GM18517 (cell line): Measurements from ENCODE around the gene SLC39A11.
"Not testable (repeated sequence)": the region's sequence is repeated elsewhere in the genome, so short reads cannot be mapped to it uniquely, and the experiment has no call there.

ENCODE experiments used
- ATAC-seq: cut with Tn5 transposase; IDR thresholded peaks from one replicate; pipeline ENCODE4 v1.9.1; 2021; ENCODE audit warnings: mild to moderate bottlenecking, moderate library complexity; ENCODE audit not compliant: unreplicated experiment

SLC39A11 gene

DNA sequence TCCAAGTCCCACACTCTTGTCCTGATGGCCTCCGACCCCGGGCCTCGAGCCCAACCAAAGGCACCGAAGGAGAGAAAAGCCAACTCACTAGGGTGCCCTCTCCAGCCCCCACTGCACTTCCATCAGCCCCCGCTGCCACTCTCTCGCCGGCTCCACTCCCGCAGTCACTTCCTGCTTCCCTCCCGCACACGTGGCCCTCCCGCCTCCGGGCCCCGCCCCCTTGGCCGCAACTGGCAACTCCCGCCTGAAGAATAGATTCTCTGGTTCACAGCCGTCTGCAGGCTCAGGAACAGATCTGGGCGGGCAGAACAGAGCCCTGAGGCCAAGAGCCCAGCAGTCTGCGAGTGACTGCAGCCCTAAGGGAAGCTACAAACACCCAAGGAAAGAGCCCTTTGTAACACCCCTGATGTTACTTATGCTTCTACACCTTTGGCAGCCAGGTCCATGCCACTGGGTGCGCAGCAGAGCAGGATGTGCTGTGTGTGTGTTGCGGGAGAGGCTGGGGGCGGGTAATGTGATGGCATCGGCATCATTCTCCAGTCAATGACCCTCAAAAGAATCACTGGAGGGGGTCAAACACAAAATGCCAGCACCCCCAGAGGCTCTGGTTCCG lies at the start of gene SLC39A11:
Gene SLC39A11, minus strand, starts transcription at position 166 of the 613 bp plus-strand sequence. CDS start 3,924 bp downstream, outside the sequence.
- peak; percentile 97 for ATAC-seq

- ATAC-seq = no peak
These were observed 48.9 kb upstream of the SLC39A11 start for GRCh38 chr17:73141411-73141810.

DNA sequence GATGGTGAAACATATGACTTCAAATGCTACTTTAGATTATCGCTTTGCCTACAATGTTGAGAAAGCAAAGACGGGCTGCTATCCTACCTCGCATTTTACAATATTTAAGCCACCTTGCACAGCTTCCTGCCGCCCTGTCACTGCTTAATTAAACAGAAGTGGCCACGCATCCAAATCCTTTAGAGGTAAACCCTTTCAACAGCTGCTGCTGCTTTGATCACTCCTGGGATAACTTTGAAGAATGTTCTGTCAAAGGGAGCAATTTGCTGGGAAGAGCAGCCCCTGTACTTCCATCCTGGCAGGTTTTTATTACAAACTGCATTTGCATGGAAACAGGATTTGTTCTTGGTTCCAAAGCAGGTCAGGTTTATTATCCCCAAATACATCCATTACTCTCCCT lies 48.1 kb upstream of the SLC39A11 start:
- ATAC-seq = no peak

DNA sequence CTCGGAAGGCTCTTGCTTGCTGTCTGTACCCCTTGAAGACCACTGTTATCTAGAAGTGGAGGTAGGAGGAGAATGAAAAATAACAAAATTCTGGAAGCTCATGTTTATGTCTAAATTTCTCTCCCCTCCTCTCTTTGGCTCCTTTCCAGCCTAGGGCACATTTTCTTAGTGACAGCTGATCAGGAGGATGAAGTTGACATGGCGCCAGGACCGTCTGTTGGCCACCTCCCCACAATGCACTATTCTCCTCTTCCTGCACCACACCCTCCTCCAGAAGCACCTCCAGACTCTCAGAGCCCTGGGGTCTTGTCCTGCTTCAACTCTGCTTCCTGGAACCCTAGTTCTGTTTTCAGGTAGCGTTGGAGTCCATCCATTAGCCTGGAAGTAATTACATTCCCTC lies 46.8 kb upstream of the SLC39A11 start:
- no peak for ATAC-seq

DNA sequence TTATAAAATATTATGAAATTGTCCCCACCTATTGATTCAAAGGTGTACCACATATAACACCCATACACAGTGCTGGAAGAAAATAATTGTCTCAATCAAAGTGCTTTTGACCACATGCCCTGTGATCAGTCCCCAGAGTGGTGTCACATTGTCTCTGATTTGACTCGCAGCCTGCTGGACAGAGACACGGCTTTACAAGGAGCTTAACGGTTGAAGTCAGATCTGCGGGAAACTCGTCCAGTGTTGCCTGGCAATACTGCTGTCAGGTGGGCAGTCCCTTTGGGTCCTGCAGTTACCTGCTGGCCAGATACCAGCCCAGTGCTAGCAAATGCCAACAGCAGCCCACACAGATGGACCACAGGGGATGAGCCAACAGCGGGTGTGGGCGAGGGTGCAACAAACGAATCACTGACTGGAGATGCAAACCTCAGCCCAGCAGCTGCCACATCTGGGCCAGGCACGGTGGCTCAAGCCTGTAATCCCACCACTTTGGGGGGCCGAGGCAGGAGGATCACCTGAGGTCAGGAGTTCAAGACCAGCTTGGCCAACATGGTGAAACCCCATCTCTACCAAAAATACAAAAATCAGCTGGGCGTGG lies 46.2 kb upstream of the SLC39A11 start:
- no peak for ATAC-seq

DNA sequence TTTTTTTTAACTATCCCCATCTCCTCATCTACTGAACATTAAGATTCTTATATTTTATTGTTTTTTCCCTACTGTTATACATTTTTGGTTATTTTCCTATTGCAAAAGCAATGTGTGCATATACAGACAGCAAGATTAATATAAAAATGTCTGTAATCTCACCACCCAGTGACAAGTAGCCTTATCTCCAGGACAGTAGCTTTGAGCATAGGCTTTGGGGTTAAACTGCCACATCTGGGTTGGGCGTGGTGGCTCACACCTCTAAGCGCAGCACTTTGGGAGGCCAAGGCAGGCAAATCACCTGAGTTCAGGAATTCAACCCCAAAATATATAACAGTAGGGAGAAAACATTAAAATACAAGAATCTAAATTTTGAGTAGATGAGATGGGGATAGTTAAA lies 44.9 kb upstream of the SLC39A11 start:
- ATAC-seq = no peak

DNA sequence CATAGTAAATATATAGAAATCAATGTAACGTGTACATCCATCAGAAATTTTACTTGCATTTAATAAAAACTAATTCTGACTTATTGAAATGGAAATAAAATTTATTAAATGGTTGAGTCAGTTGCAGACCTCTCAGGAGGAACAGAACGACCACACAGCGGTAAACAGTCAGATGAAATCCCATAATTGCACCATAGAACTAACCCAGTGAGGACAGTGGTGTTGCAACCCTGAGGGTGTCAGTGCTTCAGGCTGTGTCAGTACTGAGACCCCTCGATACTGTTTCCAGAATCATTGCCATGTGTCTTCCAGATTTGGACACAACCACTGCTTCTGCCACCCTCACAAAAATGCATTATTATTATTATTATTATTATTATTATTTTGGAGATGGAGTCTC lies 43.3 kb upstream of the SLC39A11 start:
- no peak for ATAC-seq

DNA sequence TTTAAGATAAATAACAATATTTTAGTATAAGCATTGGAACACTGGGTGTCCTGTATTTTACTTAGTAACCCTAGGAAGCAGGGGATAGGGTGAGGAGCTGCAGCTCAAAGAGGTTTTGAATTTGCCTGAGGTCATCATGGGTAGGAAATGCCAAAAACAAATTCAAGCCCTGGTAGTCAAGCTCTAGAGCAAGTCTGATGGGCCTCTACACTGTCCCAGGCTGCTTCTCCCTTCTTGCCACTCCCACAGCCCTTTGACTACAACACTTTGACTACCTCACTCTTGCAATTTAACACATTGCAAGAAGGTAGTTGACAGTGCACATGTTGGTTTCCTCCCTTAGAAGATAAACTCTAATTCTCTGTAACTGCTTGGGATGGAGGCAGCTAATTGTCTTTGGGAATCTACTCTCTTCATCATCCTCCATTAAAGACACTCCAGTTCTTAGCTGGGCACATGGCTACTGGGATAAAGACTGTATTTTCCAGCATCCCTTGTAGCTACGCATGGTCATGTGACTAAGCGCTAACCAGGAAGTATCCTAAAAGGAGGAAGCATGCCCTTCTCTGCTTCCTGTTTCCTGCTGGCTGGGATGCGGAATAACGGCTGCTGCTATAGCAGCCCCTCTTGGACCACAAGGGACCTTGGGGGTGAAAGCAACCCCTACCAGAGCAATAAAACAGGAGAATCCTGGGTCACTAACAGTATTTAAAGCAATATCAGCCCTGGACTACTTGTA lies 41.6 kb upstream of the SLC39A11 start:
- ATAC-seq = no peak

DNA sequence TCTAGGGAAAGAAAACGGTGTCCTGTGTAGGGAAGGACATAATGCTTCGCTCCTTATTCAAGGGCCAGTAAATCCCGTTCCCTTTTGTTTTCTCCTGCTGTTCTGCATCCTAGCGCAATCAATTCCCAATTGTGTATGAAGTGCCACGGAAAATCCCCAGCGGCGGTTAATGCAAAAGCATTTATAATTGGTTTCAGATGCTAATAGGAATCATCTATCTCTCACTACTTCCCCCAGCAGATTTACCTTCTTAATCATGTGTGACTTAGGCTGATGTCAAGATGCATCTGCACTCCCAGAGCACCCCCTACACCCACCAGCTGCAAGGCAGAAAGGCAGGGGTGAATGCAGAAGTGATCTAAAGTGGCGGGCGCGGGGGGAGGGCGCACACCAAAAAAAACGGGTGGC lies 39.6 kb upstream of the SLC39A11 start:
- no peak for ATAC-seq

DNA sequence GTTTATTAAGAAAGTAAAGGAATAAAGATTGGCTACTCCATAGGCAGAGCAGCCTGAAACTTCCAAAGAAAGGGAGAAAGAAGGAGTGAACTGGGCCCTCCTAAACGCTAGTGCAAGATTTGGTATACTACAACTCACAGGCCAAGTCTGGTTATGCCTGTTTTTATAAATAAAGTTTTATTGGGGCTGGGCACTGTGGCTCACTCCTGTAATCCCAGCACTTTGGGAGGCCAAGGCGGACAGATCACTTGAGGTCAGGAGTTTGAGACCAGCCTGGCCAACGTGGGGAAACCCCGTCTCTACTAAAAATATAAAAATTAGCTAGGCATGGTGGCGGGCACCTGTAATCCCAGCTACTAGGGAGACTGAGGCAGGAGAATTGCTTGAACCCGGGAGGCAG lies 39.0 kb upstream of the SLC39A11 start:
- not testable (repeated sequence) for ATAC-seq

DNA sequence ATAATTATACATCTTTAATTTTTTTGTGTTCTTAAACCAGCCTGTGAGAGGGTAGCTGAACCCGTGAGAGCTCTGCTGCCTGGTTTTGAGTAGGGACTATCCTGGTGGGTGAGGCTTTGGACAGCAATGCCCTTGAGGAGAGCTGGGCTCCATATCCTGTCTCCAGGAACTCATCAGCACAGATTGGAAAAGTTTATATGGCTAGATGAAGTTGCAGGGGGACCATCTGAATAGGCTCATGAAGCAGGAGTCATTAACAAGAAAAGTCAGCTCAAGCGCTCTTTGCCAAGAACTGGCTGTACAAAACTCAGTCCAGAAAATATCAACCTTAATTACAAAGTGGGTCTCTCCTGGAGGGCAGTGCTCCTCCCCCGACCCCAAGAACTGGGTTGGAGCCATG lies 38.5 kb upstream of the SLC39A11 start:
- ATAC-seq = no peak

DNA sequence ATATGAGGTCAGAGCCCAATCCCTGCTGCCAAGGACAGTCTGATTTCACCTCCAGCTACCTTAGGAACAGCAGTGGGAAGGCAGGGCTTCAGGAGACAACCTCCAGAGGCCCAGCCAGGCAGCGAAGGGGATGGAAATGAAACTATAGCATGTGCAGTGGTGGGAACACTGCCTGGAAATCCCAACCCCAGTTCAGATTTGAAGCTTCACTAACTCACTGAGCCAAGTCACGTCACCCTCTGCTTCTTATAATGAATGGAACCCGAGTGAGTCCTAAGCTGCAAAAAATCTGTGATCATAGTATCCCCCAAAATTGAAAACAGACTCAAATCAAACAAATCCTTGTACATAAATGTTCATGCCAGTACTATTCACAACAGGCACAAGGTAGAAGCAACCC lies 36.0 kb upstream of the SLC39A11 start:
- ATAC-seq = no peak

- no peak for ATAC-seq
These were observed 34.4 kb upstream of the SLC39A11 start for GRCh38 chr17:73126716-73127473.

DNA sequence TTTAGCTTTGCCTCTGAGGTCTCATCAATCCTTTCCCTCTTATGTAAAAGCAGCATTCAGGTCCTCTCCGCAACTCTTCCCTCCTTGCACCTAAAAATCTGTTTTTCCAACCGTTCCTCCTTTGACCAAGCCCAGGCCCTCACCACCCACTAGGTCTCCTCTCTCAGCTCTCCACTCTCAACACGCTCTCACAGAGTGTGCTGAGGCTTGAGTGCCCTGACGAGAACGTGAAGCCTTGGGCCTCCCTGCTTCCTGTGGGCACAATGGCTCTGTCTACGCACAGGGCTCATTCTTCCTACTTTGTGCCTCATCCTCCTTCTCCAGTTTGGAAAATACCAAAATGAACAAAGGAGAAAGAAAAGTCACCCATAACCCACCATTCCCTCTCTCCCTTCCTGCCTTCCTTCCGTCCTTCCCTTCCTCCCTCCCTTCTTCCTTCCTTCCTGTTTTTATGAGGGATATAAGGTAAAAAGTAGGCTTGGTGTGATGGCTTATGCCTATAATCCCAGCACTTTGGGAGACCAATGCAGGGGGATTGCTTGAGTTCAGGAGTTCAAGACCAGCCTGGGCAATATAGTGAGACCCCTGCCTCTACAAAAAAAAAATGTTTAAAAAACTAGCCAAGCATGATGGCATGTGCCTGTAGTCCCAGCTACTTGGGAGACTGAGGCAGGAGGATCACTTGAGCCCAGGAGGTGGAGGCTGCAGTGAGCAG lies 31.3 kb upstream of the SLC39A11 start:
- no peak for ATAC-seq

DNA sequence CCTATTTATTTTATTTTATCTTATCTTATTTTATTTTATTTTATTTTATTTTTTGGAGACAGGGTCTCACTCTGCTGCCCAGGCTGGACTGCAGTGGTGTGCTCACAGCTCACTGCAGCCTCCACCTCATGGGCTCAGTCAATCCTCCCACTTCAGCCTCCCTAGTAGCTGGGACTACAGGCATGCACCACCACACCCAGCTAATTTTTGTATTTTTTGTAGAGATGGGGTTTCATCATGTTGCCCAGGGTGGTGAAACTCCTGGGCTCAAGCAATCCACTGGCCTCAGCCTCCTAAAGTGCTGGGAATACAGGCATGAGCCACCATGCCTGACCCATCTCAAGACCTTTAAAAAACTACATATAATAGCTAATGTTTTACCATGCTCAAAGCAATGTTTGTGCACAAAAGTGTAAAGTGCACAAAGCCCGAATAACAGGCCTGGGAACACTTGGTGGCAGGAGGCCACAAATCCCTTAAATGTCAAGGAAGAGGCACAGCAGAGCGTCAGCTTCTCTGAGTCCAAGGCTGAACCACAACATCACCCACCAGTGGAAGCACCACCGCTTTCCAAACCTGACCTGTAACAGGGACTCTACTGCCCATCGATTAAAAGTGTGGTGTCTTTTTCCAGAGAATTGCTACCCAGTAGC lies 30.6 kb upstream of the SLC39A11 start:
- ATAC-seq = no peak

GRCh38 chr17:73121506-73121905 lies 29.0 kb upstream of the SLC39A11 start:
- no peak for ATAC-seq

GRCh38 chr17:73119631-73120030 lies 27.1 kb upstream of the SLC39A11 start:
- ATAC-seq = no peak

DNA sequence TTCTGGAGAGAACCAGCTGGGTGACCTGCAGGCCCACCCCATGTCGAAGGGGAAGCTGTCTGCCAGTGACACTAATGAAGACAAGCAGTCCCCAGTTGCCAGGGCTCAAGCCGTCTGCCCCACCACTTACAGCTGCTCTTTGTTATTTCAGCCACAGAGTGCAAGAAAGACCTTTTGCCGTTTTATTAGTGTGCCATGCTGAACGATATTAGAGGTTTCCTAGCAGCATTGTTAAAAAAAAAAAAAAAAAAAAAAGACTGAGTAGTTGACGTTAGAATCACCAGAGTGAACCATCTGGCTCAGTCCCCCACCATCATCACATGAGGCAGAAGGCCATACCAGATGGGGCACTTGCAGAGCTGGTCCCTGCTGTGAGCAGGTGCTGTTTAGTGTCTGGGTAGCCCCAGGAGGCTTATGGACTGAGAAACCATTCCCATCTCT lies 26.5 kb upstream of the SLC39A11 start:
- ATAC-seq = no peak

DNA sequence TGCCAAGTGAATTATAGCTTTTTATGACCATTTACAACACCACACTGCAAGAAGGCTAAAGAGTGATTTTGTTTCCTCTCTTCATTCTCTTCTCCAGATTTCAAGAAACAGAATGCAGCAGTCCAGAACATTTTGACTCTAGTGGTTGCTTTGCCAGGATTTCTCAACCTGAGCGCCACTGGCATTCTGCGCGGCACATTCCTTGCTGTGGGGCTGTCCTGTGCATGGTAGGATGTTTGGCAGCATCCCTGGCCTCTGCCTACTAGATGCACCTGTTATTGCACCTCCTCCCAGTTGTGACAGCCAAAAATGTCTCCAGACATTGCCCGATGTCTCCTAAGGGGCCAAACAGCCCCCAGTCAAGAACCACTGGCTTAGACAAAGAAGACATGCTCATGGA lies 25.7 kb upstream of the SLC39A11 start:
- no peak for ATAC-seq

DNA sequence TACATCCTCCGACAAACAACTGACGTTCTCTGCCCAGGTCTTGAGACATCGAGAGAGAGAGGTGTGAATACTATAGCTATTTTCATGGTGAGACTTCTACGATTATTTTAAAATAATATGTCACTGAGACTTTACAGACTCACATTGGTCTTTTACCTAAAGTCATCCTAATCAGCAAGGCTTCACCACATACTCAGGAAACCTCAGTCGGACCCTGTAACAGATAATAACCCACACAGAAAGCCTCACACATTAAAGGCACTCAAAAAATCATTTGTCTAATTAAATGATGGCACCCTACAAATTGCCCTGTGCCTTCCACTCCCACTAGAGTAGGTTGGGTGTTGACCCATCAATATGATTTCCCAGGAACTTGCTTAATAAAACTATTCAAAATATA lies 19.8 kb upstream of the SLC39A11 start:
- no peak for ATAC-seq
